ENCODE results near the gene PTPRA.

- TF ChIP-seq CTCF (IDR thresholded peaks at IDR 0.05) (no peak), EZH2 (IDR thresholded peaks at IDR 0.05; ENCODE audit: borderline replicate concordance, insufficient read depth, low read depth, low read length, poor library complexity, severe bottlenecking) (peak; percentile 87)
Observed at GRCh38 chr20:3082306-3082951, 209.1 kb downstream of the PTPRA start.
